ENCODE measurements around the gene PRR15L.

The PRR15L gene

GRCh38 chr17:47995241-47995935, 37.7 kb upstream of the PRR15L start:
- DNase-seq (ENCODE audit: extremely low read depth, low read depth) = no peak
- no peak for TF ChIP-seq CTCF (IDR thresholded peaks at IDR 0.05; ENCODE audit: low read depth, low read length, missing control alignments)
- no peak overlapping the region for H3K4me3 ChIP-seq (replicated peaks; ENCODE audit: low read depth, low read length)

- no peak overlapping the region for H3K4me3 ChIP-seq (replicated peaks; ENCODE audit: low read depth, low read length)
- DNase-seq (ENCODE audit: extremely low read depth, low read depth) = no peak
Observed at GRCh38 chr17:47994724-47995123, 37.0 kb upstream of the PRR15L start.

GRCh38 chr17:47993964-47994363, 36.3 kb upstream of the PRR15L start:
- no peak for DNase-seq (ENCODE audit: extremely low read depth, low read depth)
- TF ChIP-seq CTCF (IDR thresholded peaks at IDR 0.05; ENCODE audit: low read depth, low read length, missing control alignments) = no peak
- no peak overlapping the region for H3K4me3 ChIP-seq (replicated peaks; ENCODE audit: low read depth, low read length)

More at GRCh38 chr17:47994724-47995123, 37.0 kb upstream of the PRR15L start:
- no peak for TF ChIP-seq CTCF (IDR thresholded peaks at IDR 0.05; ENCODE audit: low read depth, low read length, missing control alignments)

GRCh38 chr17:47993031-47993564, 35.4 kb upstream of the PRR15L start:
- DNase-seq (ENCODE audit: extremely low read depth, low read depth) = no peak
- no peak for TF ChIP-seq CTCF (IDR thresholded peaks at IDR 0.05; ENCODE audit: low read depth, low read length, missing control alignments)
- H3K4me3 ChIP-seq (replicated peaks; ENCODE audit: low read depth, low read length) = no peak overlapping the region

GRCh38 chr17:47992216-47992615, 34.5 kb upstream of the PRR15L start:
- H3K4me3 ChIP-seq (replicated peaks; ENCODE audit: low read depth, low read length) = no peak overlapping the region
- DNase-seq (ENCODE audit: extremely low read depth, low read depth) = no peak
- TF ChIP-seq CTCF (IDR thresholded peaks at IDR 0.05; ENCODE audit: low read depth, low read length, missing control alignments) = no peak

- TF ChIP-seq CTCF (IDR thresholded peaks at IDR 0.05; ENCODE audit: low read depth, low read length, missing control alignments) = no peak
- H3K4me3 ChIP-seq (replicated peaks; ENCODE audit: low read depth, low read length) = no peak overlapping the region
- no peak for DNase-seq (ENCODE audit: extremely low read depth, low read depth)
Observed at GRCh38 chr17:47990962-47991731, 33.5 kb upstream of the PRR15L start.
